Esophagus squamous epithelium (tissue), 5 donors: ENCODE measurements around the gene LEKR1. TPM values are rescaled to one million over a fixed set of nuclear protein-coding genes. Genes with fewer than 3 reads are reported as not detected.

Experiments used
- DNase-seq: peaks from one replicate; lab custom pipeline; 2025; lab: John Stamatoyannopoulos, UW
- H3K27ac ChIP-seq, 4 donors: fragments of 200-600 bp; sonication (generic); one replicate each; pipeline ENCODE4 v1.5.1; 2016 to 2019; ENCODE audit warnings: mild to moderate bottlenecking in 1 of 4
- H3K27me3 ChIP-seq, 4 donors: fragments of 200-600 bp; sonication (generic); 1 replicate in 3 of 4; 2 replicates in 1 of 4; pipeline versions ENCODE4 v1.5.1 to v1.6.0; 2017 to 2021; ENCODE audit warnings: antibody characterized with exemption in 1 of 4
- H3K36me3 ChIP-seq, 3 donors: fragments of 200-600 bp; sonication (generic); one replicate each; pipeline ENCODE4 v1.5.1; 2016 to 2019
- H3K4me1 ChIP-seq, 3 donors: fragments of 200-600 bp; sonication (generic); one replicate each; pipeline ENCODE4 v1.5.1; 2017 to 2019
- H3K4me3 ChIP-seq, 4 donors: fragments of 200-600 bp; sonication (generic); 1 replicate in 3 of 4; 2 replicates in 1 of 4; pipeline ENCODE4 v1.5.1; 2016 to 2019; ENCODE audit warnings: mild to moderate bottlenecking in 2 of 4, moderate library complexity in 1 of 4
- H3K9me3 ChIP-seq, 3 donors: fragments of 200-600 bp; sonication (generic); one replicate each; pipeline ENCODE4 v1.5.1; 2016 to 2019
- CTCF ChIP-seq, 6 experiments: fragments of 450-650 bp in 4 of 6; fragments of 200-600 bp in 2 of 6; sonication (generic) in 2 of 6; IDR thresholded peaks; one replicate each; pipeline ENCODE4 v1.5.1; 2016 to 2019; ENCODE audit warnings: antibody characterized with exemption in 6 of 6, mild to moderate bottlenecking in 4 of 6, moderate library complexity in 4 of 6
- POLR2A ChIP-seq, 4 donors: fragments of 450-650 bp; IDR thresholded peaks; one replicate each; pipeline ENCODE4 v1.6.1; 2017; ENCODE audit warnings: antibody characterized with exemption in 4 of 4, mild to moderate bottlenecking in 4 of 4, moderate library complexity in 3 of 4
- WGBS, 2 donors: methylation state at CpG; one replicate each; pipeline ENCODE4 v1.1.5; 2018; 5-methylcytosine and 5-hydroxymethylcytosine counted together
- intact Hi-C: fragments of 100-400 bp; cut with DNase I; formaldehyde crosslinking; loops from one replicate; pipeline ENCODE4 v1.15.0; 2022
- total RNA-seq, 4 donors: library from RNA; depleted of rRNA; stranded (reverse); fragments of >200 nt; gene quantifications; one replicate each; pipeline ENCODE4 v1.1.0, GENCODE V29; 2016
- donor health status: DM: yes; HTN: yes; CAD: no.

Gene LEKR1
- total RNA-seq, 4 donors from 2014 or later, result 0.15 to 1.1 (median 0.57) TPM; not detected in 1

GRCh38 chr3:157069846-157070677 is 243.9 kb downstream of the LEKR1 start:
- intact Hi-C loops, result loop anchor here (10.0 kb wide), 1 partner anchor 535 kb away; no protein-coding TSS in a partner anchor
- TF ChIP-seq POLR2A (IDR thresholded peaks at IDR 0.05) (no peak), CTCF (IDR thresholded peaks at IDR 0.05) (no peak)
- no peaks in the 10 kb centered on the region for H3K36me3 ChIP-seq
- WGBS, 2 donors, result 69 to 76% methylated on average over 7 of the region's 7 CpGs
- peaks cover 0 to 6% (median 0%) of the 10 kb centered on the region in 3 donors for H3K4me1 ChIP-seq
- no peak for DNase-seq
- H3K27ac ChIP-seq, result no peak overlapping the region
- no peaks in the 10 kb centered on the region for H3K9me3 ChIP-seq
- H3K4me3 ChIP-seq, result no peak overlapping the region
- no peaks in the 10 kb centered on the region for H3K27me3 ChIP-seq

- H3K27ac ChIP-seq, result no peak overlapping the region
- no peak overlapping the region for H3K4me3 ChIP-seq
Measured at GRCh38 chr3:157070678-157070999, 244.5 kb downstream of the LEKR1 start.

GRCh38 chr3:157071744-157072525 is 245.8 kb downstream of the LEKR1 start:
- WGBS, 2 donors, result 96% methylated on average over 2 of the region's 2 CpGs; no CpG with 5 or more reads in 1 of the 2 donors
- TF ChIP-seq CTCF (IDR thresholded peaks at IDR 0.05) (no peak), POLR2A (IDR thresholded peaks at IDR 0.05) (no peak)
- no peak for DNase-seq
- intact Hi-C loops, result loop anchor here (10.0 kb wide), 1 partner anchor 537 kb away; no protein-coding TSS in a partner anchor
- Histone ChIP-seq H3K27ac (no peak overlapping the region), H3K4me1 (peaks cover 0 to 9% (median 0%) of the 10 kb centered on the region in 3 donors), H3K9me3 (no peaks in the 10 kb centered on the region), H3K27me3 (no peaks in the 10 kb centered on the region), H3K4me3 (no peak overlapping the region), H3K36me3 (no peaks in the 10 kb centered on the region)

More at GRCh38 chr3:157070678-157070999, 244.5 kb downstream of the LEKR1 start:
- TF ChIP-seq POLR2A (IDR thresholded peaks at IDR 0.05), result no peak
- TF ChIP-seq CTCF (IDR thresholded peaks at IDR 0.05), result no peak
- Histone ChIP-seq H3K9me3 (no peaks in the 10 kb centered on the region), H3K27me3 (no peaks in the 10 kb centered on the region), H3K36me3 (no peaks in the 10 kb centered on the region), H3K4me1 (peaks cover 0 to 7% (median 0%) of the 10 kb centered on the region in 3 donors)
- DNase-seq, result no peak
- WGBS, 2 donors, result 92 to 100% methylated on average over 1 to 2 of the region's 2 CpGs
- intact Hi-C loops, result loop anchor here (10.0 kb wide), 1 partner anchor 536 kb away; no protein-coding TSS in a partner anchor

GRCh38 chr3:157073810-157074209 is 247.7 kb downstream of the LEKR1 start:
- WGBS, 2 donors, result 59% methylated on average over 4 of the region's 4 CpGs
- Histone ChIP-seq H3K27ac (no peak overlapping the region), H3K4me1 (peaks cover 0 to 8% (median 0%) of the 10 kb centered on the region in 3 donors), H3K36me3 (no peaks in the 10 kb centered on the region), H3K27me3 (no peaks in the 10 kb centered on the region), H3K9me3 (no peaks in the 10 kb centered on the region), H3K4me3 (no peak overlapping the region)
- intact Hi-C loops, result loop anchor here (10.0 kb wide), 1 partner anchor 539 kb away; no protein-coding TSS in a partner anchor
- DNase-seq, result no peak
- TF ChIP-seq CTCF (IDR thresholded peaks at IDR 0.05), result no peak
- no peak for TF ChIP-seq POLR2A (IDR thresholded peaks at IDR 0.05)
